Testis (tissue), 2 donors: ENCODE data around the gene TCF7L1.

Experiments
- POLR2A ChIP-seq: fragments of 450-650 bp; IDR thresholded peaks from one replicate; pipeline ENCODE4 v1.6.1; 2017; ENCODE audit warnings: antibody characterized with exemption, mild to moderate bottlenecking, moderate library complexity
- TF ChIP-seq, protein P1 (sequence below), 3 experiments: fragments of 450-650 bp in 2 of 3; fragments of 200-600 bp in 1 of 3; sonication (generic) in 1 of 3; IDR thresholded peaks; one replicate each; pipeline ENCODE4 v1.5.1; 2016 to 2019; ENCODE audit warnings: antibody characterized with exemption in 3 of 3, mild to moderate bottlenecking in 2 of 3, moderate library complexity in 1 of 3

GRCh38 chr2:85134255-85134895 lies 1.2 kb downstream of the TCF7L1 start:
- TF ChIP-seq, protein P1, sequence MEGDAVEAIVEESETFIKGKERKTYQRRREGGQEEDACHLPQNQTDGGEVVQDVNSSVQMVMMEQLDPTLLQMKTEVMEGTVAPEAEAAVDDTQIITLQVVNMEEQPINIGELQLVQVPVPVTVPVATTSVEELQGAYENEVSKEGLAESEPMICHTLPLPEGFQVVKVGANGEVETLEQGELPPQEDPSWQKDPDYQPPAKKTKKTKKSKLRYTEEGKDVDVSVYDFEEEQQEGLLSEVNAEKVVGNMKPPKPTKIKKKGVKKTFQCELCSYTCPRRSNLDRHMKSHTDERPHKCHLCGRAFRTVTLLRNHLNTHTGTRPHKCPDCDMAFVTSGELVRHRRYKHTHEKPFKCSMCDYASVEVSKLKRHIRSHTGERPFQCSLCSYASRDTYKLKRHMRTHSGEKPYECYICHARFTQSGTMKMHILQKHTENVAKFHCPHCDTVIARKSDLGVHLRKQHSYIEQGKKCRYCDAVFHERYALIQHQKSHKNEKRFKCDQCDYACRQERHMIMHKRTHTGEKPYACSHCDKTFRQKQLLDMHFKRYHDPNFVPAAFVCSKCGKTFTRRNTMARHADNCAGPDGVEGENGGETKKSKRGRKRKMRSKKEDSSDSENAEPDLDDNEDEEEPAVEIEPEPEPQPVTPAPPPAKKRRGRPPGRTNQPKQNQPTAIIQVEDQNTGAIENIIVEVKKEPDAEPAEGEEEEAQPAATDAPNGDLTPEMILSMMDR (IDR thresholded peaks at IDR 0.05): no peak
- no peak for TF ChIP-seq POLR2A
